KMS-11 (cell line): ENCODE data around the gene DENND1A.

Source experiments
- H2AFZ ChIP-seq: fragments of 200-600 bp; sonication (generic); 2 replicates; pipeline ENCODE4 v1.6.1; 2016; ENCODE audit warnings: antibody characterized with exemption, mixed run types, low read depth
- H3K27ac ChIP-seq: fragments of 200-600 bp; sonication (generic); 2 replicates; pipeline ENCODE4 v1.6.1; 2016; ENCODE audit warnings: mild to moderate bottlenecking, mixed run types
- H3K27me3 ChIP-seq: fragments of 200-600 bp; sonication (generic); 2 replicates; pipeline ENCODE4 v1.6.1; 2017; ENCODE audit warnings: mild to moderate bottlenecking, low read depth, mixed run types, moderate library complexity; ENCODE audit not compliant: insufficient read depth
- H3K36me3 ChIP-seq: fragments of 200-600 bp; sonication (generic); 2 replicates; pipeline ENCODE4 v1.6.1; 2017; ENCODE audit warnings: mild to moderate bottlenecking, mixed run types; ENCODE audit not compliant: insufficient read depth
- H3K4me1 ChIP-seq: fragments of 200-600 bp; sonication (generic); 2 replicates; pipeline ENCODE4 v1.6.1; 2016; ENCODE audit warnings: mild to moderate bottlenecking, low read depth, mixed run types; ENCODE audit not compliant: poor library complexity, severe bottlenecking
- H3K4me2 ChIP-seq: fragments of 200-600 bp; sonication (generic); 2 replicates; pipeline ENCODE4 v1.7.0; 2016; ENCODE audit warnings: mild to moderate bottlenecking, mixed run types
- H3K4me3 ChIP-seq: fragments of 200-600 bp; sonication (generic); IDR thresholded peaks from 2 replicates; pipeline ENCODE4 v1.6.1; 2017; ENCODE audit warnings: low read depth, low read length, mixed read lengths; ENCODE audit not compliant: insufficient read depth
- H3K79me2 ChIP-seq: fragments of 200-600 bp; sonication (generic); 2 replicates; pipeline ENCODE4 v1.6.1; 2016; ENCODE audit warnings: low read depth, mixed run types; ENCODE audit not compliant: insufficient read depth
- H3K9ac ChIP-seq: fragments of 200-600 bp; sonication (generic); 2 replicates; pipeline ENCODE4 v1.6.1; 2016; ENCODE audit warnings: mild to moderate bottlenecking, mixed run types
- H4K20me1 ChIP-seq: fragments of 200-600 bp; sonication (generic); 2 replicates; pipeline ENCODE4 v1.6.1; 2016; ENCODE audit warnings: mild to moderate bottlenecking, mixed run types; ENCODE audit not compliant: insufficient read depth
- CTCF ChIP-seq: fragments of 200-600 bp; sonication (generic); conservative IDR thresholded peaks from 2 replicates; pipeline ENCODE4 v1.6.1; 2017; ENCODE audit warnings: low read depth, mild to moderate bottlenecking, antibody characterized with exemption, low read length, moderate library complexity, mixed read lengths

DENND1A gene

GRCh38 chr9:123722378-123722777, 207.5 kb downstream of the DENND1A start:
- H3K27ac ChIP-seq: no peak overlapping the region
- TF ChIP-seq CTCF: no peak
- H3K4me1 ChIP-seq: no peaks in the 10 kb centered on the region
- no peak overlapping the region for H2AFZ ChIP-seq
- no peaks in the 10 kb centered on the region for H3K79me2 ChIP-seq
- H4K20me1 ChIP-seq: no peaks in the 10 kb centered on the region
- H3K9ac ChIP-seq: no peak overlapping the region
- H3K4me3 ChIP-seq: no peak overlapping the region
- H3K27me3 ChIP-seq: no peaks in the 10 kb centered on the region
- no peaks in the 10 kb centered on the region for H3K36me3 ChIP-seq
- H3K4me2 ChIP-seq: no peak overlapping the region

- Histone ChIP-seq H3K36me3 (no peaks in the 10 kb centered on the region), H3K4me2 (no peak overlapping the region)
Observed at GRCh38 chr9:123718188-123718587, 211.7 kb downstream of the DENND1A start.

GRCh38 chr9:123717581-123718175, 212.2 kb downstream of the DENND1A start:
- no peak overlapping the region for H3K9ac ChIP-seq
- no peaks in the 10 kb centered on the region for H3K27me3 ChIP-seq
- no peak overlapping the region for H2AFZ ChIP-seq
- no peaks in the 10 kb centered on the region for H3K4me1 ChIP-seq
- no peaks in the 10 kb centered on the region for H4K20me1 ChIP-seq
- no peaks in the 10 kb centered on the region for H3K36me3 ChIP-seq
- H3K27ac ChIP-seq: no peak overlapping the region
- no peak for TF ChIP-seq CTCF
- no peaks in the 10 kb centered on the region for H3K79me2 ChIP-seq
- no peak overlapping the region for H3K4me2 ChIP-seq
- H3K4me3 ChIP-seq: no peak overlapping the region

More at GRCh38 chr9:123718188-123718587, 211.7 kb downstream of the DENND1A start:
- H3K4me1 ChIP-seq: no peaks in the 10 kb centered on the region
- no peak overlapping the region for H2AFZ ChIP-seq
- no peaks in the 10 kb centered on the region for H3K27me3 ChIP-seq
- H3K9ac ChIP-seq: no peak overlapping the region
- H3K4me3 ChIP-seq: no peak overlapping the region
- TF ChIP-seq CTCF: no peak
- H3K79me2 ChIP-seq: no peaks in the 10 kb centered on the region
- no peaks in the 10 kb centered on the region for H4K20me1 ChIP-seq
- no peak overlapping the region for H3K27ac ChIP-seq

- TF ChIP-seq CTCF: no peak
Observed at GRCh38 chr9:123716339-123716945, 213.5 kb downstream of the DENND1A start.

More at GRCh38 chr9:123716339-123716945, 213.5 kb downstream of the DENND1A start:
- no peaks in the 10 kb centered on the region for H3K36me3 ChIP-seq
- no peaks in the 10 kb centered on the region for H4K20me1 ChIP-seq
- H3K9ac ChIP-seq: no peak overlapping the region
- no peak overlapping the region for H3K4me3 ChIP-seq
- H3K27ac ChIP-seq: no peak overlapping the region
- no peak overlapping the region for H3K4me2 ChIP-seq
- 0 out of 2 replicates have a peak, but pooled peaks cover 3% of the 10 kb centered on the region for H3K79me2 ChIP-seq
- no peak overlapping the region for H2AFZ ChIP-seq
- no peaks in the 10 kb centered on the region for H3K27me3 ChIP-seq
- no peaks in the 10 kb centered on the region for H3K4me1 ChIP-seq
